AG20443 (cell line): ENCODE measurements around the gene B3GNT3.

ENCODE experiments used
- DNase-seq: peaks from one replicate; pipeline ENCODE4 v3.0.0; 2012; ENCODE audit warnings: low spot score, mixed read lengths

B3GNT3 gene, protein sequence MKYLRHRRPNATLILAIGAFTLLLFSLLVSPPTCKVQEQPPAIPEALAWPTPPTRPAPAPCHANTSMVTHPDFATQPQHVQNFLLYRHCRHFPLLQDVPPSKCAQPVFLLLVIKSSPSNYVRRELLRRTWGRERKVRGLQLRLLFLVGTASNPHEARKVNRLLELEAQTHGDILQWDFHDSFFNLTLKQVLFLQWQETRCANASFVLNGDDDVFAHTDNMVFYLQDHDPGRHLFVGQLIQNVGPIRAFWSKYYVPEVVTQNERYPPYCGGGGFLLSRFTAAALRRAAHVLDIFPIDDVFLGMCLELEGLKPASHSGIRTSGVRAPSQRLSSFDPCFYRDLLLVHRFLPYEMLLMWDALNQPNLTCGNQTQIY

DNA sequence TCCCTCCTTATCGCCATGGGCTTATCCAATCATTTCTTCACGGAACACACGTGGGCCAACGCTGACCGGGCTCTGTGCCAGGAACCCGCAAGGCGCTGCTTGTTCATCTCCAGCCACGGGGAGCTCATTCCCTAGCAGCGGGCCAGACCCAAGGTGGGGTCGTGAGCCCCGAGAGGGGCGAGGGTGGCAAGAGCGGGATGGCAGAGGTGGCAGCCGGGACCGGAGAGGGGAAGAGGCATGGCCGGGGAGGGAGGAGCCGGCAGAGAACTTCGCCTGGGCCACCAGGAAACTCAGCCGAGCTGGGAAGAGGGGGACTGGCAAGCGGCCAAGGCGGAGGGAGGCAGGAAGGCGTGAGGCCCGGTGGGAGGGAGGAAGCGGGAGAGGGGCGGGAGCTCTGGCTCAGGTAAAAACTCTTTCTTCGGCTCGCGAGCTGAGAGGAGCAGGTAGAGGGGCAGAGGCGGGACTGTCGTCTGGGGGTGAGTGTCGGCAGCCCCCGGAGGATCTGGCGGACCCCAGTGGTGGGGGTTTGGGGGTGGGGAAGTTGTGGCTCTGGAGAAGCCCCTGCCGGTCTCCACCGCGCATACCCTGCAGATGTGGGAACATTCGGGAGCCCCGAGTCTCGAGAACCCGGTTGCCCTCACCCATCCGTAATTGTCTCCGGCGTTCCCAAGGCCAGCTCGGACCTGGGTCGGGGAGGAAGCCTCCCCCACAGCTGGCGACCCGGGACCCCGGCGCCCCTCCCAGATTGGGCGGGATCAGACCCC, at the start of gene B3GNT3:
Gene B3GNT3 (plus strand): TSS at position 408 of the 764 bp plus-strand sequence. CDS start 12,670 bp downstream, outside the sequence.
- DNase-seq, result no peak

DNA sequence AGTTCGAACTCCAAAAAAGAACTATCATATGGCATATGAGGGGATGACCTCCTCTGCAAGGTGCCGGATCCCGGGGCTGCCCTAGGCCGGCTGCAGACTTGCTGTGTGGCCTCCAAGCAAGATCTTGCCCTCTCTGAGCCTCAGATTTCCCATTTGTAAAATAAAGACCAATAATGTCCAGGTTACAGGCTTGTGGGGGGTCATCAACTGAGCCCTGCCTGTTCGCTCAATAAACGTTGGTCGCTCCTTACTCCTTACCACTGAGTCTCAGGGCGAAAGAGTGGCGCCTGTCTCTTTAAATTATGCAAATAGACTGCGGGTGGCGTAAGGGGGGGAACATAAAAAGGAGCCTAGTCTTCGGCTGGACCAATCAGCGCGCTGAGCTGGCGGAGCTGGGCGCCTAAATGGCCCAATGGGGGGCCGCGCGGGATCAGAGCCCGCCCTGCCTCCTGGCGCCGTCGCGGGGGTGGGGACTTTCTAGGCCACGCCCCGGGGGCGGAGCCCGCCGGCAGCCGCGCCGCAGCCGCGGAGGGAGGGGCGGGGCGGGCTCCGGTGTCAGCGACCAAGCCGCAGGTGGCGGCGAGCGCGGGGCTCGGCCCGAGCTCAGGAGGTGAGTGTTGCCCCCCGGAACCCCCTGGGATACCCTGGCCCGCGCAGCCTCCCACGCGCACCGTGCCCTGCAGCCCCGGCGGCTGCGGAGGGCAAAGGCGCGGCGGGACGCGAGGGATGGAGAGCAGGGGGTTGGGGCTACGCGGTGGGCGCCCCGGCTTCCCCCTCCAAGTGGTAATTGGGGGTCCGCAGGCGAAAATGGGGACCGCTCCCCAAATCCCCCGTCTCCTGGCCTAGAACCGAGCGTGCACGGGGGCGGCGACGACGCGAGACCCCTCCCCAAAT, 47.5 kb upstream of the B3GNT3 start:
- peak; percentile 99 for DNase-seq

GRCh38 chr19:17748884-17749638, 45.9 kb upstream of the B3GNT3 start:
- DNase-seq, result no peak

DNA sequence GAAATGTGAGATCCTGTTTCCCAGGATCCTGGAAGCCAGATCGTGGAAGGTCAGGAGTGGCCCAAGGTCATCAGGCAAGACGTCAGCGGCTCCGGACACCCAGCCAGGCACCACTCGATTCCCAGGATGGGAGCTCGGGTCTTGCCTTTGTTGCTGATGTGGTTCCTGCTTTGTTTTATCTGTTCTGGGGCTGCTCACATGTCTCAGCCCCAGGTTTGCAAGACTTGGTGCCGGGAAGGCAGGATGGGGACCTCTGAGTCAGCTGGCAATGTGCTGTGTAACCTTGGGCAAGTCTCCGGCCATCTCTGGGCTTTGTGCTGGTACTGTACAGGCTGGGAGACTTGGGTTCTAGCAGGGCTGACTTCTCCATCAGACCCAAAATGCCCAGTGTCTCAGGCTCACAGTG, 45.0 kb upstream of the B3GNT3 start:
- no peak for DNase-seq

DNA sequence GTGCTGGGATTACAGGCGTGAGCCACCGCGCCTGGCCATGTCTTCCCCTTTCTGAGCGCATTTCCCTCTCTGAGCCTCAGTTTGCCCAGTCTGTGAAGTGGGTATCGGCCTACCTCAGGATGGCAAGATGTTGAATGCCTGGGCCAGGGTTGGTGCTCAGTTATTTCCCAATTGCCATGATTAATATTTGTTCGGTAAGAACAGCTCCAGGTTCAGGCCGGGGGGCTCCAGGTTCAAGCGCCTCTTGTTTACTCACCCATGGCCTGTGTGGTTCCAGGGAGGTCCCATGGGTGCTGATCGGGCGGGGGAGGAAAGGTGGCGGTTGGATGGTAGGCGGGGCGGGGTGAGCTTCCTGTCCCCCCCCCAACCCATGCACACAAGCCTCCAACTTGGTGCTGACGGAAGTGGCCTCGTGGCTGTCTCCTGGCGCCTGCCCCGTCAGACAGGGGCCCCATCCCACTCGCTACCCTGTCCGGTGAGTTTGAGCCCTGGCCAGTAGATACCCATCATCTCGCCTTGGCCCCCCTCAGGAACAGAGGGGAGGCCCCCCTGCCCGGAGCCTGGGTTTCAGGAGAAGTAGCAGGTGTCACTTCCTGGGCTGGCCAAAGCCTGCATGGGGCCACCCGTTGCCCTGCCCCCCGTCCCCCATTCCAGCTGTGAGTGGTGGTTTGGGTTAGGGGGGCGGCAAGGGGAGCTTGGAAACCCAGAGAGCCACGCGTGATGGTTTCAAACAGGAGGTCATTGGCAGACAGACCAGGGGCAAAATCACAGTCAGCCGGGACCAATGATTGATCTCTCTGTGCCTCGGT, 43.6 kb upstream of the B3GNT3 start, which contains the start of gene FCHO1:
Gene FCHO1 (plus strand): TSS at position 375 of the 809 bp plus-strand sequence. CDS start 3,688 bp downstream, outside the sequence.
- DNase-seq, result no peak

GRCh38 chr19:17751912-17752273, 43.0 kb upstream of the B3GNT3 start:
- no peak for DNase-seq

DNA sequence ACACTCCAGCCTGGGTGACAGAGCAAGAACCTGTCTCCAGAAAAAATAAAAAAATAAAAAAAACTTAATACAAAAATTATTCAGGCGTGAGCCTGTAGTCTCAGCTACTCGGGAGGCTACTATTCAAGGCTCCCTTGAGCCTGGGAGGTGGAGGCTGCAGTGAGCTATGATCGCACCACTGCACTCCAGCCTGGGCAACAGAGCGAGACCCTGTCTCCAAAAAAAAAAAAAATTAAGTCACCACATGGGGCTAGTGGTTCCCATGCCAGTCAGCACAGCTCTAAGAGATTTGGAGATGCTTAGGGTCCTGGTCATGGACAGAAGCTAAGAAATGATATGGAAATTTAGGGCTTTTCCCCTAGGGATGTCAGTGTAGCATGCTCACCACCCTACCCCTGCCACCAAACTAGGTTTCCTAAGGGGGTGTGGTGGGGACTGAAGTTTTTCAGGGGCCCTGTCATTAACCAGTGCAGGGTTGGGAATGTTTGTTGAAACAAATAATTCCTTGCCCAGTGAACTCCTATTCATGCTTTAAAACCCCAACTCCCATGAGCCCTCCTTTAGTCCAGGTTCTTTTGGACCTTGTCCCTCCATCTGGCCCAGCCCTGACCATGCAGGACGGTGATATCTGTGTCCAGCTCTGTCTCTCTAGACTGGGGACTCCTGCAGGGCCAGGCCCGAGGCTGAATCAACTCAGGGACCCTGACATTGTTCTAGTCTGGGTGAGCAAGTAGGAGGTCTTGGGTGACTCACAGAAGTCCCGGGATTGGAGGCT, 41.9 kb upstream of the B3GNT3 start:
- DNase-seq, result no peak

GRCh38 chr19:17753976-17754375, 41.0 kb upstream of the B3GNT3 start:
- DNase-seq, result no peak

GRCh38 chr19:17754634-17755442, 40.1 kb upstream of the B3GNT3 start:
- DNase-seq, result no peak

- DNase-seq, result no peak
These were observed 39.5 kb upstream of the B3GNT3 start for GRCh38 chr19:17755443-17755890.

DNA sequence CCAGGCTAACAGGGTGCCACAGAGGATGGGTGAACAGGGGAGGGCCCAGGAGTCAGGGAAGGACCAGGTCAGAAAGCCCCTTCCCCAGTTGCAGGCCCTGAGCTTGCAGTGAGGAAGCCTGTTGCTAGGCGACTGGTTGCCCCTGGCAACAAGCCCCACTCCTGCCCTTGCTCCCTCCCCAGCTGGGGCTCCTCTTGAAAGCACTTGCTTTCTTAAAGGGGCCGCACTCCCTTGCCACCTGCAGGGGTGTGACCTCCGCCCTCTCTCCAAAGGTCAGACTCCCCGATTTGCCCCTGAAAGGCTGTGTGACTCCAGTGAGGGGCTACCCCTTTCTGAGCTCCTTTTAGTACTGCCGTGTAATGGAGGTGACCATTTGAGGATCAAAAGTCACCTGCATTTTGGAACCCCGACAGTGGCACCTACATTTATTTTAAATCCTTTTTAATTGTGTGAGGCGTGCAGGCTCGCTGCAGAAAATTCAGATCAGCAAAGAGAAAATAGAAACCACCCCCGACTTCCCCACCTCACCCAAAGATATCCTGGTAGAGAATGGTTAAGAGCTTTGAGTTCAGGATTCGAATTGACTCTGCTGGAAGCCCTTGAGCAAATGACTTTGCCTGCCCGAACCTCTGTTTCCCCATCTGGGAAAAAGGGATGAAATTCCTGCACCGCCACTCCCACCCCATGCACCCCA, 38.8 kb upstream of the B3GNT3 start:
- DNase-seq, result peak; percentile 38

DNA sequence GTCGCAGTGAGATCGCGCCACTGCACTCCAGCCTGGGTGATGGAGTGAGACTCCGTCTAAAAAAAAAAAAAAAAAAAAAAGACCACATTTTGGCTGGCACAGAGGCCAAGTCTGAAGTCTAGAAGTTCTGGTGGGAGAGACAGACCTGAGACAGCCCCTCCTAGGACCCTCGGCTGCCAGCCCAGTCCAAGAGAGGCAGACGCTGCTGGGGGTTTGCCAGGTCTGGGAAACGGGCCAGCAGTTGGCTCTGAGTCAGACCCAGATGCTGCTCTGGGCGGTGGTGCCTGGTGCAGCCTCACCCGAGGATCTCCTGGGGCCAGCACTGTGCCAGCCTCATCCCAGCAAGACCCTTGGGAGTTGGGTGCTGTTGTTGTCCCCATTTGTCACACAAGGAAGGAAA, 37.8 kb upstream of the B3GNT3 start:
- peak; percentile 69 for DNase-seq

DNA sequence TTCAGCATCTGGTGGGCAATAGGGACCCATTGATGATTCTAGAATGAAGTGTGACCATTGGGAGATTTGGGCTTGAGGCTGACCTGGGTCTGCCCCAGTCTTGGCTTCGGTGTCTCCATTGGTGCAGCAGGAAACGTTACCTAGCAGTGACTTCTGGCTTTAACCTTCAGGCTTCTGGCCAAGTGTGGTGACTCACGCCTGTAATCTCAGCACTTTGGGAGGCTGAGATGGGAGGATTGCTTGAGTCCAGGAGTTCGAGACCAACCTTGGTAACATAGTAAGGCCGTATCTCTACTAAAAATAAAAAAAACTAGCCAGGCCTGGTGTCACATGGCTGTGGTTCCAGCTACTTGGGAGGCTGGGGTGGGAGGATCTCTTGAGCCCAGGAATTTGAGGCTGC, 36.4 kb upstream of the B3GNT3 start:
- no peak for DNase-seq

DNA sequence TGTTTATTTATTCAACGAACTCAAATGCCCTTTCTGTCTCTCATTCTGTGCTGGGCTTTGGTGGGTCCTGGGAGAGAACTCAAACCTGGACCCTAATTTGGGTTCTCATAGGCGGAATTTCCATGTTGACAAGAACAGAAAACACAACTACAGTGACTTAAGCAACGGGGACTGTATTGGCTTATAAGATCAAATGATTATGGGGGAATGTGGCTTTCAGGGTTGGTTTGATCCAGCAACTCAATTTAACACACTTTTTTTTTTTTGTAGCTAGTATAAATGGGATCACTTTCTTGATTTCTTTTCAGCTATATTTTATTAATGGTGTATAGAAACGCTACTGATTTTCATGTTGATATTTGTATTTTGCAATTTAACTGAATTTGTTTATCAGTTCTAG, 33.8 kb upstream of the B3GNT3 start:
- DNase-seq, result no peak

GRCh38 chr19:17762505-17763229, 32.3 kb upstream of the B3GNT3 start:
- DNase-seq, result peak; percentile 54

DNA sequence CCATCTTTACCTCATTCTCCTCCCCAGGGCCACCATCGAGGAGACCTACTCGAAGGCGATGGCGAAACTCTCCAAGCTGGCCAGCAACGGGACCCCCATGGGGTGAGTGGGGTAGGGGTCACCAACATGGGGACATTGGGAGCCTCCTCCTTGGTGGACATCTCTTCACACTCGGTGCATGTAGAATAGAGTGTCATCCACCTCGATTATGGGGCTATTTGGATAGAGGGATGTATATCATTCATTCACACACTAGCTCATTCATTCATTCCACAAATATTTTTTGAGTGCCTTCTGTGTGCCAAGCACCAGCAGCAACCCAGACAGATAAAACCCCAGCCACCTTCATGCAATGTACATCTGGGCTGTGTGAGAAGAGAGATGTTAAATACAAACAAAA, 30.6 kb upstream of the B3GNT3 start:
- DNase-seq, result no peak

DNA sequence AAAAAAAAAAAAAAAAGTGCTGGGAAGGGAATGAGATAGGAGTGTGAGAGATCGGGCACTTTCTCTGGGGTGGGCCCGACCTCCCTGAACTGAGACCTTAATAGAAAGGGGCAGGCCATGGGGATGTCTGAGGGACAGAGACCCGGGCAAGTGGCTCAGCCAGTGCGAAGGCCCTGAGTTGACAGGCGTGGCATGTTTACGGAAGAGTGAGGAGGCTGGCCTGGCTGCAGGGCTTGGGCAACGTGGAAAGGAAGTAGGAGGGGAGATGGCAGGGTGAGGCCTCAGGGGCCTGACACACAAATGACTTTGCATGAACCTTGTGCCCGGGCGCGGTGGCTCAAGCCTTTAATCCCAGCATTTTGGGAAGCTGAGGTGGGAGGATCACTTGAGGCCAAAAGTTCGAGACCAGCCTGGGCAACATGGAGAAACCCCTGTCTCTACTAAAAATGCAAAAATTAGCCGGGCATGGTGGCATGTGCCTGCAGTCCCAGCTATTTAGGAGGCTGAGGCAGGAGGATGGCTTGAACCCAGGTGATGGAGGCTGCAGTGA, 29.8 kb upstream of the B3GNT3 start:
- DNase-seq, result no peak
